Measurements from ENCODE around the gene CREBBP. TPM values are rescaled to one million over a fixed set of nuclear protein-coding genes. Genes with fewer than 3 reads are reported as not detected.

Gene CREBBP
- total and polyA plus RNA-seq, 7 donors: 5.4 to 85.3 (median 39.5) TPM

GRCh38 chr16:3695610-3696369, 184.7 kb downstream of the CREBBP start:
- H3K4me1 ChIP-seq: peaks cover 0 to 7% (median 5%) of the 10 kb centered on the region in 4 donors
- H3K27ac ChIP-seq: no peak overlapping the region
- H3K9me3 ChIP-seq: no peaks in the 10 kb centered on the region
- intact Hi-C loops (cut with DNase I): no loop called here
- DNase-seq: no peak
- H3K36me3 ChIP-seq: peaks cover 0 to 5% (median 0%) of the 10 kb centered on the region in 4 donors
- no peak overlapping the region for H3K4me3 ChIP-seq
- 69 to 84% methylated on average over 19 of the region's 19 CpGs for WGBS, 2 donors
- TF ChIP-seq POLR2AphosphoS5 (IDR thresholded peaks at IDR 0.05): no peak
- H3K27me3 ChIP-seq: no peaks in the 10 kb centered on the region

GRCh38 chr16:3694051-3694450, 186.5 kb downstream of the CREBBP start:
- Histone ChIP-seq H3K27me3 (no peaks in the 10 kb centered on the region), H3K36me3 (peaks cover 0 to 5% (median 2%) of the 10 kb centered on the region in 4 donors), H3K27ac (no peak overlapping the region), H3K4me3 (no peak overlapping the region), H3K4me1 (peaks cover 0 to 17% (median 14%) of the 10 kb centered on the region in 4 donors), H3K9me3 (no peaks in the 10 kb centered on the region)
- DNase-seq: no peak
- 92 to 94% methylated on average over 9 of the region's 9 CpGs for WGBS, 2 donors
- TF ChIP-seq POLR2A (IDR thresholded peaks at IDR 0.05) (no peak), EP300 (IDR thresholded peaks at IDR 0.05) (no peak), POLR2AphosphoS5 (IDR thresholded peaks at IDR 0.05) (no peak), CTCF (IDR thresholded peaks at IDR 0.05) (no peak)
- intact Hi-C loops (cut with DNase I): loop anchor here (5.0 kb wide), 1 partner anchor 423 kb away; the partner anchor contains the start of gene ADCY9

GRCh38 chr16:3691761-3692160, 188.8 kb downstream of the CREBBP start:
- Histone ChIP-seq H3K9me3 (no peaks in the 10 kb centered on the region), H3K27me3 (no peaks in the 10 kb centered on the region), H3K4me1 (peaks cover 0 to 17% (median 14%) of the 10 kb centered on the region in 4 donors), H3K36me3 (peaks cover 0 to 22% (median 7%) of the 10 kb centered on the region in 4 donors), H3K27ac (peak overlapping the region in 1 of 4 donors; percentile 77), H3K4me3 (no peak overlapping the region)
- peak in 1 of 4 experiments; percentile 10 for TF ChIP-seq CTCF (IDR thresholded peaks at IDR 0.05)
- TF ChIP-seq POLR2A (IDR thresholded peaks at IDR 0.05): no peak
- 90 to 94% methylated on average over 12 of the region's 12 CpGs for WGBS, 2 donors
- intact Hi-C loops (cut with DNase I): loop anchor here (1.0 to 5.0 kb wide), 2 partner anchors 189 to 426 kb away; partner anchors contain the start of genes ADCY9 and CREBBP
- no peak for DNase-seq

GRCh38 chr16:3690980-3691720, 189.4 kb downstream of the CREBBP start:
- Histone ChIP-seq H3K27ac (peak overlapping the region; percentile 57 to 77 (median 72)), H3K36me3 (peaks cover 0 to 28% (median 7%) of the 10 kb centered on the region in 4 donors), H3K27me3 (no peaks in the 10 kb centered on the region), H3K4me3 (peak overlapping the region in 3 of 4 donors; percentile 35 to 44 (median 37)), H3K4me1 (peaks cover 0 to 17% (median 14%) of the 10 kb centered on the region in 4 donors), H3K9me3 (no peaks in the 10 kb centered on the region)
- no peak for DNase-seq
- intact Hi-C loops (cut with DNase I): loop anchor here (1.0 to 5.0 kb wide), 2 partner anchors 189 to 426 kb away; partner anchors contain the start of genes ADCY9 and CREBBP
- TF ChIP-seq POLR2AphosphoS5 (IDR thresholded peaks at IDR 0.05) (no peak), POLR2A (IDR thresholded peaks at IDR 0.05) (no peak), CTCF (IDR thresholded peaks at IDR 0.05) (no peak), EP300 (IDR thresholded peaks at IDR 0.05) (no peak)
- 85 to 87% methylated on average over 19 of the region's 19 CpGs for WGBS, 2 donors

- peaks cover 0 to 17% (median 14%) of the 10 kb centered on the region in 4 donors for H3K4me1 ChIP-seq
- H3K27ac ChIP-seq: peak overlapping the region; percentile 57 to 77 (median 72)
- WGBS, 2 donors: 33 to 37% methylated on average over 18 of the region's 18 CpGs
- no peaks in the 10 kb centered on the region for H3K9me3 ChIP-seq
- intact Hi-C loops (cut with DNase I): loop anchor here (5.0 kb wide), 1 partner anchor 427 kb away; the partner anchor contains the start of gene ADCY9
- H3K4me3 ChIP-seq: peak overlapping the region in 3 of 4 donors; percentile 35 to 44 (median 37)
- DNase-seq: peak; percentile 98
- no peaks in the 10 kb centered on the region for H3K27me3 ChIP-seq
- H3K36me3 ChIP-seq: peaks cover 0 to 35% (median 10%) of the 10 kb centered on the region in 4 donors
- TF ChIP-seq EP300 (IDR thresholded peaks at IDR 0.05) (no peak), POLR2AphosphoS5 (IDR thresholded peaks at IDR 0.05) (peak; percentile 55 to 76 (median 69)), CTCF (IDR thresholded peaks at IDR 0.05) (peak; percentile 88 to 95 (median 91)), POLR2A (IDR thresholded peaks at IDR 0.05) (no peak)
Observed at GRCh38 chr16:3690470-3690928, 190.0 kb downstream of the CREBBP start.
